Endothelial cell of umbilical vein (primary cell): ENCODE measurements around the gene NRXN3. TPM values are rescaled to one million over a fixed set of nuclear protein-coding genes. Genes with fewer than 3 reads are reported as not detected.

Source experiments
- BruUV-seq: library from RNA; stranded (reverse); fragments of 400-500 nt; replicated peaks from 2 replicates; lab custom pipeline; 2021; lab: Mats Ljungman, UMichigan
- CTCF ChIA-PET: fragments of 300-600, 350-600 bp; sonication (Branson Sonifier 250); formaldehyde crosslinking; loops from one replicate; lab custom pipeline; 2021; ENCODE audit warnings: antibody characterized with exemption, inconsistent platforms; lab: Charles Lee
- POLR2A ChIA-PET: fragments of 300-600, 350-600 bp; sonication (Branson Sonifier 250); formaldehyde crosslinking; loops from one replicate; lab custom pipeline; 2021; ENCODE audit warnings: antibody characterized with exemption, inconsistent platforms; lab: Charles Lee
- DNase-seq: peaks from one replicate; pipeline ENCODE4 v3.0.0-alpha.2; 2011; ENCODE audit warnings: low read depth, low spot score
- FAIRE-seq: peaks from 2 replicates; lab custom pipeline; 2011; peaks lifted over from hg19 to GRCh38; lab: Jason Lieb, UNC
- H2AFZ ChIP-seq: 2 replicates; pipeline ENCODE4 v1.6.0; 2012; ENCODE audit warnings: low read depth, low read length, control low read depth, inconsistent platforms
- H3K27ac ChIP-seq: 2 replicates; pipeline ENCODE4 v1.5.1; 2011; ENCODE audit warnings: low read depth, mild to moderate bottlenecking, control low read depth, low read length, moderate library complexity; ENCODE audit not compliant: insufficient read depth
- H3K27me3 ChIP-seq, 2 experiments: 2 replicates each; pipeline versions ENCODE4 v1.6.0 to v1.6.1; 2011; ENCODE audit warnings: low read length in 2 of 2, mixed read lengths in 1 of 2; ENCODE audit not compliant: control insufficient read depth in 2 of 2, insufficient read depth in 2 of 2
- H3K36me3 ChIP-seq, 2 experiments: 2 replicates in 1 of 2; 3 replicates in 1 of 2; pipeline ENCODE4 v1.5.1; 2011; ENCODE audit warnings: low read length in 2 of 2, mild to moderate bottlenecking in 1 of 2, moderate library complexity in 1 of 2; ENCODE audit not compliant: control insufficient read depth in 2 of 2, insufficient read depth in 2 of 2; ENCODE audit errors: extremely low read depth in 1 of 2
- H3K4me1 ChIP-seq: 3 replicates; pipeline ENCODE4 v1.5.1; 2011; ENCODE audit warnings: mild to moderate bottlenecking, low read length; ENCODE audit not compliant: control insufficient read depth, insufficient read depth; ENCODE audit errors: extremely low read depth
- H3K4me2 ChIP-seq: 2 replicates; pipeline ENCODE4 v1.6.1; 2011; ENCODE audit warnings: low read length, control low read depth, mixed read lengths; ENCODE audit not compliant: insufficient read depth
- H3K4me3 ChIP-seq, 3 experiments: fragments of 200-600 bp in 1 of 3; sonication (generic), shearing (Covaris generic) in 1 of 3; replicated peaks in 1 of 3; 2 replicates each; pipeline ENCODE4 v1.5.1; 2011 to 2016; ENCODE audit warnings: control low read depth in 3 of 3, low read length in 3 of 3, mild to moderate bottlenecking in 2 of 3, inconsistent platforms in 1 of 3, low read depth in 1 of 3, moderate library complexity in 1 of 3; ENCODE audit not compliant: insufficient read depth in 1 of 3
- H3K79me2 ChIP-seq: 2 replicates; pipeline ENCODE4 v1.6.0; 2012; ENCODE audit warnings: low read length, inconsistent platforms; ENCODE audit not compliant: control insufficient read depth, insufficient read depth
- H3K9ac ChIP-seq: replicated peaks from 2 replicates; pipeline ENCODE3; 2011; ENCODE audit warnings: low read length, control low read depth; ENCODE audit not compliant: insufficient read depth; ENCODE audit errors: extremely low read depth
- H3K9me1 ChIP-seq: replicated peaks from 3 replicates; pipeline ENCODE4 v1.6.0; 2011; ENCODE audit warnings: mild to moderate bottlenecking, low read length; ENCODE audit not compliant: control insufficient read depth, insufficient read depth; ENCODE audit errors: extremely low read depth
- H3K9me3 ChIP-seq: replicated peaks from 2 replicates; pipeline ENCODE4 v1.5.1; 2012; ENCODE audit warnings: low read length, inconsistent platforms; ENCODE audit not compliant: control insufficient read depth, insufficient read depth
- H4K20me1 ChIP-seq: replicated peaks from 2 replicates; pipeline ENCODE3; 2011; ENCODE audit warnings: mild to moderate bottlenecking, low read length; ENCODE audit not compliant: control insufficient read depth, insufficient read depth; ENCODE audit errors: extremely low read depth
- EZH2 ChIP-seq: IDR thresholded peaks from 2 replicates; pipeline ENCODE4 v1.6.1; 2012; ENCODE audit warnings: borderline replicate concordance, low read depth, mild to moderate bottlenecking, moderate library complexity, low read length, inconsistent platforms; ENCODE audit not compliant: severe bottlenecking
- FOS ChIP-seq: IDR thresholded peaks from 2 replicates; pipeline ENCODE4 v1.6.1; 2011; ENCODE audit warnings: mild to moderate bottlenecking, low read length, moderate library complexity, borderline replicate concordance; ENCODE audit not compliant: insufficient read depth
- GATA2 ChIP-seq: IDR thresholded peaks from 2 replicates; pipeline ENCODE4 v1.7.0; 2011; ENCODE audit warnings: low read depth, mild to moderate bottlenecking, moderate library complexity, mixed read lengths, low read length; ENCODE audit not compliant: insufficient read length, insufficient read depth
- JUN ChIP-seq: IDR thresholded peaks from 2 replicates; pipeline ENCODE4 v1.6.1; 2011; ENCODE audit warnings: borderline replicate concordance, low read depth; ENCODE audit not compliant: insufficient read length, insufficient read depth
- MYC ChIP-seq: IDR thresholded peaks from one replicate; pipeline ENCODE4 v1.6.1; 2011; ENCODE audit warnings: mild to moderate bottlenecking, low read depth, low read length
- POLR2A ChIP-seq: IDR thresholded peaks from 2 replicates; pipeline ENCODE4 v1.6.1; 2012; ENCODE audit warnings: low read depth, mild to moderate bottlenecking, control low read depth, low read length
- POLR2AphosphoS5 ChIP-seq: IDR thresholded peaks from 2 replicates; pipeline ENCODE4 v1.6.1; 2012; ENCODE audit warnings: low read depth, mild to moderate bottlenecking, control low read depth, low read length, moderate library complexity; ENCODE audit not compliant: insufficient read depth
- dilution Hi-C: fragments of 300-500 bp; cut with MboI; formaldehyde crosslinking; loops from one replicate; pipeline ENCODE4 v1.15.0; 2019; ENCODE audit warnings: low sequenced_read_pairs; ENCODE audit not compliant: extremely low pct_ligation_motif_present
- intact Hi-C: fragments of 100-400 bp; cut with micrococcal nuclease; formaldehyde crosslinking; loops from one replicate; pipeline ENCODE4 v1.10.0; 2022
- polyA plus RNA-seq, 4 experiments: library from polyadenylated mRNA; depleted of rRNA in 3 of 4; stranded (reverse) in 3 of 4; unstranded in 1 of 4; fragments of >200 nt; gene quantifications; 2 replicates each; pipeline versions ENCODE4 v1.2.1 to v1.2.3, GENCODE V29; 2011 to 2012; ENCODE audit warnings: missing spikeins in 1 of 4
- total RNA-seq: library from RNA; stranded (reverse); gene quantifications from 2 replicates; pipeline ENCODE4 v1.2.3, GENCODE V29; 2021
- TF ChIP-seq, protein P1 (sequence below): IDR thresholded peaks from 2 replicates; pipeline ENCODE4 v1.6.1; 2011; ENCODE audit not compliant: insufficient read depth, insufficient read length
- TF ChIP-seq, protein P2 (sequence below), 2 donors: IDR thresholded peaks; 1 replicate in 1 of 2; 2 replicates in 1 of 2; pipeline ENCODE4 v1.5.1; 2011; ENCODE audit warnings: low read length in 2 of 2, mild to moderate bottlenecking in 2 of 2, moderate library complexity in 2 of 2, control low read depth in 1 of 2, inconsistent platforms in 1 of 2, low read depth in 1 of 2; ENCODE audit not compliant: insufficient read depth in 1 of 2; ENCODE audit errors: extremely low read depth in 1 of 2

NRXN3 gene
- total and polyA plus RNA-seq, 2 donors (not counting 3 experiments of a cell fraction or from before 2014, with no cell fraction given), result 0.72 to 4.2 TPM

DNA sequence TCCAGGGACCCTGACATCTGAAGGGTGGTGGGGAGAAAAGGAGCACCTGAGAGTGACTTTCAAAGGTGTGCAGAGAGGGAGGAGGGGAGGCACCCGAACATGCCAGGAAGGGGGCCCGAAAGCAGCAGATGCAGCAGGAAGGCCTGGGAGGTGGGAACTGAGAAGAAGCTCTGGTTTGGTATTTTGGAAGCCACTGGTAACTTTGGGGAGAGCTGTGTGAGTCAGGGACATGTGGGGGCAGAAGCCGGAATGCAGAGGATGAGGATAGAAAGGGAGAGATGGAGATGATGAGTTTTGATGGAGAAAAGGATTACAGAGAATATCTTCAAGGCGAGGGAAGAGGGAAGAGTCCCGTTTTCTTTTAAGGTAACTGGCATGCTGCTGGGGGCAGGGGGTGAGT, 50.1 kb downstream of the NRXN3 start:
- Histone ChIP-seq H3K4me3 (no peak overlapping the region), H3K4me1 (no peaks in the 10 kb centered on the region), H3K9me1 (no peaks in the 10 kb centered on the region), H3K4me2 (no peak overlapping the region), H2AFZ (no peak overlapping the region), H3K9ac (no peak overlapping the region), H3K9me3 (peaks cover 3% of the 10 kb centered on the region), H3K36me3 (no peaks in the 10 kb centered on the region), H4K20me1 (no peaks in the 10 kb centered on the region), H3K27ac (no peak overlapping the region), H3K79me2 (no peaks in the 10 kb centered on the region), H3K27me3 (no peaks in the 10 kb centered on the region)
- POLR2A ChIA-PET, result no interaction called here
- FAIRE-seq (no peak), DNase-seq (no peak)
- CTCF ChIA-PET, result no interaction called here
- TF ChIP-seq POLR2AphosphoS5 (no peak), POLR2A (no peak), JUN (no peak)
- dilution Hi-C loops (no loop called here), intact Hi-C loops (no loop called here)
- BruUV-seq, result no TSS peak

DNA sequence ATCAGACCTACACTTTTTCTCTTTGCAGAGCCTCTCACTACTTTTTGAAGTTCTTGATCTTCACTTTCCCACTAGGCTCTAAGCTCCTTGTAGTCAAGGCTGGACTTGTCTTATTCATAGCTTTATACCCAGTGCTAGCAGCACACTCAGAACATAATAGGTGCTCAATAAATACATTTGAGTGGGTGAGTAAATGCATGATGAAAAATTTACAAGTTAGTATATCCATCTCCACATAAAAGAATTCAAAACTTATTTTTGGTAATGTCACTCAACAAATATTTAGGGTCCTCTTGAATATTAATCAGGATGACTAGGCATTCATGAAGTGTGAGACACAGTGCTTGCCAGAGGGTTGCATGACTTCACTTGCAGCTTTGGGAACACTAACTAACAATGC, 52.6 kb downstream of the NRXN3 start:
- dilution Hi-C loops, result no loop called here
- BruUV-seq, result no TSS peak

More for the DNA sequence above, 52.6 kb downstream of the NRXN3 start:
- Histone ChIP-seq H3K9me3 (peaks cover 3% of the 10 kb centered on the region), H4K20me1 (no peaks in the 10 kb centered on the region), H3K79me2 (no peaks in the 10 kb centered on the region), H3K36me3 (no peaks in the 10 kb centered on the region), H3K4me2 (no peak overlapping the region), H2AFZ (no peak overlapping the region), H3K9ac (no peak overlapping the region), H3K27ac (no peak overlapping the region), H3K27me3 (no peaks in the 10 kb centered on the region), H3K9me1 (no peaks in the 10 kb centered on the region), H3K4me3 (no peak overlapping the region), H3K4me1 (no peaks in the 10 kb centered on the region)
- FAIRE-seq (no peak), DNase-seq (no peak)
- CTCF ChIA-PET, result no interaction called here
- POLR2A ChIA-PET, result no interaction called here
- no peak for TF ChIP-seq POLR2AphosphoS5
- TF ChIP-seq POLR2A, result no peak
- TF ChIP-seq, protein P1, sequence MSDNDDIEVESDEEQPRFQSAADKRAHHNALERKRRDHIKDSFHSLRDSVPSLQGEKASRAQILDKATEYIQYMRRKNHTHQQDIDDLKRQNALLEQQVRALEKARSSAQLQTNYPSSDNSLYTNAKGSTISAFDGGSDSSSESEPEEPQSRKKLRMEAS, result no peak
- no peak for TF ChIP-seq GATA2
- TF ChIP-seq EZH2, result no peak
- TF ChIP-seq JUN, result no peak
- TF ChIP-seq, protein P2, sequence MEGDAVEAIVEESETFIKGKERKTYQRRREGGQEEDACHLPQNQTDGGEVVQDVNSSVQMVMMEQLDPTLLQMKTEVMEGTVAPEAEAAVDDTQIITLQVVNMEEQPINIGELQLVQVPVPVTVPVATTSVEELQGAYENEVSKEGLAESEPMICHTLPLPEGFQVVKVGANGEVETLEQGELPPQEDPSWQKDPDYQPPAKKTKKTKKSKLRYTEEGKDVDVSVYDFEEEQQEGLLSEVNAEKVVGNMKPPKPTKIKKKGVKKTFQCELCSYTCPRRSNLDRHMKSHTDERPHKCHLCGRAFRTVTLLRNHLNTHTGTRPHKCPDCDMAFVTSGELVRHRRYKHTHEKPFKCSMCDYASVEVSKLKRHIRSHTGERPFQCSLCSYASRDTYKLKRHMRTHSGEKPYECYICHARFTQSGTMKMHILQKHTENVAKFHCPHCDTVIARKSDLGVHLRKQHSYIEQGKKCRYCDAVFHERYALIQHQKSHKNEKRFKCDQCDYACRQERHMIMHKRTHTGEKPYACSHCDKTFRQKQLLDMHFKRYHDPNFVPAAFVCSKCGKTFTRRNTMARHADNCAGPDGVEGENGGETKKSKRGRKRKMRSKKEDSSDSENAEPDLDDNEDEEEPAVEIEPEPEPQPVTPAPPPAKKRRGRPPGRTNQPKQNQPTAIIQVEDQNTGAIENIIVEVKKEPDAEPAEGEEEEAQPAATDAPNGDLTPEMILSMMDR (IDR thresholded peaks at IDR 0.05; ENCODE audit: extremely low read depth in 1 of 2, insufficient read depth in 1 of 2, low read depth in 1 of 2, low read length in 2 of 2), result no peak
- no peak for TF ChIP-seq FOS
- TF ChIP-seq MYC, result no peak
- intact Hi-C loops, result no loop called here
